DOHH2 (cell line): ENCODE data around the gene AP4E1.

Experiments used
- EZH2phosphoT487 ChIP-seq: fragments of 200-600 bp; sonication (generic); IDR thresholded peaks from 2 replicates; pipeline ENCODE4 v1.6.1; 2017; ENCODE audit warnings: borderline replicate concordance, mild to moderate bottlenecking, antibody characterized with exemption, low read length, moderate library complexity, mixed read lengths
- TF ChIP-seq, protein P1 (sequence below): fragments of 200-600 bp; sonication (generic); IDR thresholded peaks from one replicate; pipeline ENCODE4 v1.5.1; 2014; ENCODE audit warnings: antibody characterized with exemption, mild to moderate bottlenecking, low read depth, low read length; ENCODE audit not compliant: poor library complexity, severe bottlenecking

DNA sequence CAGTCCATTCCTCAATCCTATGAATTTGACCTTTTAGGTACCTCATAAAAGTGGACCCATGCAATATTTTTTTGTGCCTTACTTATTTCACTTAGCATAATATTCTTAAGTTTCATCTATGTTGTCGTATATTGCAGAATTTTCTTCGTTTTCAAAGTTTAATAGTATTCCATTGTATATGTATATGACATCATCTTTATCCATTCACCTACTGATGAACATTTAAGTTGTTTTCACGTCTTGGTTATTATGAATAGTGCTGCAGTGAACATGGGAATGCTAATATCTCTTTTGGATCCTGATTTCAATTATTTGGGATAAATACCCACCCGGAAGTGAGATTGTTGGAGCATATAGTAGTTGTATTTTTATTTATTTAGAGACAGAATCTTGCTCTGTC is 65.1 kb downstream of the AP4E1 start:
- TF ChIP-seq, protein P1, sequence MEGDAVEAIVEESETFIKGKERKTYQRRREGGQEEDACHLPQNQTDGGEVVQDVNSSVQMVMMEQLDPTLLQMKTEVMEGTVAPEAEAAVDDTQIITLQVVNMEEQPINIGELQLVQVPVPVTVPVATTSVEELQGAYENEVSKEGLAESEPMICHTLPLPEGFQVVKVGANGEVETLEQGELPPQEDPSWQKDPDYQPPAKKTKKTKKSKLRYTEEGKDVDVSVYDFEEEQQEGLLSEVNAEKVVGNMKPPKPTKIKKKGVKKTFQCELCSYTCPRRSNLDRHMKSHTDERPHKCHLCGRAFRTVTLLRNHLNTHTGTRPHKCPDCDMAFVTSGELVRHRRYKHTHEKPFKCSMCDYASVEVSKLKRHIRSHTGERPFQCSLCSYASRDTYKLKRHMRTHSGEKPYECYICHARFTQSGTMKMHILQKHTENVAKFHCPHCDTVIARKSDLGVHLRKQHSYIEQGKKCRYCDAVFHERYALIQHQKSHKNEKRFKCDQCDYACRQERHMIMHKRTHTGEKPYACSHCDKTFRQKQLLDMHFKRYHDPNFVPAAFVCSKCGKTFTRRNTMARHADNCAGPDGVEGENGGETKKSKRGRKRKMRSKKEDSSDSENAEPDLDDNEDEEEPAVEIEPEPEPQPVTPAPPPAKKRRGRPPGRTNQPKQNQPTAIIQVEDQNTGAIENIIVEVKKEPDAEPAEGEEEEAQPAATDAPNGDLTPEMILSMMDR, result no peak
- TF ChIP-seq EZH2phosphoT487, result no peak
